Activated B cell treated with CpG ODN at 0.5 μM for 24 hours (primary cell): ENCODE data around the gene CHKA. TPM values are rescaled to one million over a fixed set of nuclear protein-coding genes. Genes with fewer than 3 reads are reported as not detected.

Experiments used
- ATAC-seq: fragments of 200-7000 bp; cut with Tn5 transposase; one replicate; pipeline ENCODE4 v1.10.0; 2021; ENCODE audit warnings: low read depth, mild to moderate bottlenecking, moderate library complexity
- CTCF ChIA-PET: fragments of 350-600 bp; sonication (Branson Sonifier 250); formaldehyde crosslinking; loops from one replicate; lab custom pipeline; 2021; ENCODE audit warnings: antibody characterized with exemption; lab: Charles Lee
- POLR2A ChIA-PET: fragments of 350-600 bp; sonication (Branson Sonifier 250); formaldehyde crosslinking; loops from one replicate; lab custom pipeline; 2021; ENCODE audit warnings: antibody characterized with exemption; lab: Charles Lee
- DNase-seq: peaks from one replicate; pipeline ENCODE4 v3.0.0; 2022
- H3K27ac Mint-ChIP-seq: one replicate; pipeline ENCODE4 v1.8.0; 2020; ENCODE audit warnings: mixed read lengths
- H3K27me3 Mint-ChIP-seq: one replicate; pipeline ENCODE4 v1.8.0; 2021; ENCODE audit warnings: mixed read lengths
- H3K36me3 Mint-ChIP-seq: one replicate; pipeline ENCODE4 v1.8.0; 2021; ENCODE audit warnings: low read depth, mixed read lengths
- H3K4me1 Mint-ChIP-seq: one replicate; pipeline ENCODE4 v1.8.0; 2021; ENCODE audit warnings: mixed read lengths
- H3K4me3 Mint-ChIP-seq: one replicate; pipeline ENCODE4 v1.8.0; 2020; ENCODE audit warnings: mild to moderate bottlenecking, mixed read lengths
- H3K9me3 Mint-ChIP-seq: one replicate; pipeline ENCODE4 v1.8.0; 2020; ENCODE audit warnings: mixed read lengths
- intact Hi-C: fragments of 100-400 bp; cut with micrococcal nuclease; formaldehyde crosslinking; loops from one replicate; pipeline ENCODE4 v1.15.1; 2024
- total RNA-seq: library from RNA; stranded (reverse); gene quantifications from 2 replicates; pipeline ENCODE4 v1.2.3, GENCODE V29; 2022
- TF ChIP-seq, protein P1 (sequence below): fragments of 200-600 bp; IDR thresholded peaks from one replicate; pipeline ENCODE4 v1.8.0; 2022; ENCODE audit warnings: antibody characterized with exemption, mild to moderate bottlenecking

The CHKA gene
- total RNA-seq, 1 donor from 2014 or later: 16.1 TPM

- intact Hi-C loops: no loop called here
- ChIA-PET POLR2A (no interaction called here), CTCF (no interaction called here)
- H3K4me3 Mint-ChIP-seq: no peak overlapping the region
- peaks cover 16% of the 10 kb centered on the region for H3K4me1 Mint-ChIP-seq
- TF ChIP-seq, protein P1, sequence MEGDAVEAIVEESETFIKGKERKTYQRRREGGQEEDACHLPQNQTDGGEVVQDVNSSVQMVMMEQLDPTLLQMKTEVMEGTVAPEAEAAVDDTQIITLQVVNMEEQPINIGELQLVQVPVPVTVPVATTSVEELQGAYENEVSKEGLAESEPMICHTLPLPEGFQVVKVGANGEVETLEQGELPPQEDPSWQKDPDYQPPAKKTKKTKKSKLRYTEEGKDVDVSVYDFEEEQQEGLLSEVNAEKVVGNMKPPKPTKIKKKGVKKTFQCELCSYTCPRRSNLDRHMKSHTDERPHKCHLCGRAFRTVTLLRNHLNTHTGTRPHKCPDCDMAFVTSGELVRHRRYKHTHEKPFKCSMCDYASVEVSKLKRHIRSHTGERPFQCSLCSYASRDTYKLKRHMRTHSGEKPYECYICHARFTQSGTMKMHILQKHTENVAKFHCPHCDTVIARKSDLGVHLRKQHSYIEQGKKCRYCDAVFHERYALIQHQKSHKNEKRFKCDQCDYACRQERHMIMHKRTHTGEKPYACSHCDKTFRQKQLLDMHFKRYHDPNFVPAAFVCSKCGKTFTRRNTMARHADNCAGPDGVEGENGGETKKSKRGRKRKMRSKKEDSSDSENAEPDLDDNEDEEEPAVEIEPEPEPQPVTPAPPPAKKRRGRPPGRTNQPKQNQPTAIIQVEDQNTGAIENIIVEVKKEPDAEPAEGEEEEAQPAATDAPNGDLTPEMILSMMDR: no peak
- H3K36me3 Mint-ChIP-seq: no peaks in the 10 kb centered on the region
- H3K27ac Mint-ChIP-seq: no peak overlapping the region
- DNase-seq (no peak), ATAC-seq (no peak)
- no peaks in the 10 kb centered on the region for H3K9me3 Mint-ChIP-seq
- no peaks in the 10 kb centered on the region for H3K27me3 Mint-ChIP-seq
Measured at GRCh38 chr11:68014947-68015447, 106.2 kb downstream of the CHKA start.

GRCh38 chr11:68014157-68014946, 106.8 kb downstream of the CHKA start:
- intact Hi-C loops: no loop called here
- Mint-ChIP-seq H3K9me3 (no peaks in the 10 kb centered on the region), H3K27ac (no peak overlapping the region), H3K36me3 (no peaks in the 10 kb centered on the region), H3K4me1 (peaks cover 23% of the 10 kb centered on the region), H3K27me3 (no peaks in the 10 kb centered on the region), H3K4me3 (no peak overlapping the region)
- ChIA-PET CTCF (no interaction called here), POLR2A (no interaction called here)
- TF ChIP-seq, protein P1: no peak
- DNase-seq (no peak), ATAC-seq (no peak)

- H3K4me3 Mint-ChIP-seq: no peak overlapping the region
- H3K4me1 Mint-ChIP-seq: peaks cover 29% of the 10 kb centered on the region
- DNase-seq (no peak), ATAC-seq (no peak)
- H3K9me3 Mint-ChIP-seq: no peaks in the 10 kb centered on the region
- CTCF ChIA-PET: no interaction called here
- H3K36me3 Mint-ChIP-seq: no peaks in the 10 kb centered on the region
- intact Hi-C loops: no loop called here
- H3K27ac Mint-ChIP-seq: no peak overlapping the region
- H3K27me3 Mint-ChIP-seq: no peaks in the 10 kb centered on the region
- TF ChIP-seq, protein P1: no peak
- POLR2A ChIA-PET: no interaction called here
Measured at GRCh38 chr11:68013611-68014156, 107.5 kb downstream of the CHKA start.

DNA sequence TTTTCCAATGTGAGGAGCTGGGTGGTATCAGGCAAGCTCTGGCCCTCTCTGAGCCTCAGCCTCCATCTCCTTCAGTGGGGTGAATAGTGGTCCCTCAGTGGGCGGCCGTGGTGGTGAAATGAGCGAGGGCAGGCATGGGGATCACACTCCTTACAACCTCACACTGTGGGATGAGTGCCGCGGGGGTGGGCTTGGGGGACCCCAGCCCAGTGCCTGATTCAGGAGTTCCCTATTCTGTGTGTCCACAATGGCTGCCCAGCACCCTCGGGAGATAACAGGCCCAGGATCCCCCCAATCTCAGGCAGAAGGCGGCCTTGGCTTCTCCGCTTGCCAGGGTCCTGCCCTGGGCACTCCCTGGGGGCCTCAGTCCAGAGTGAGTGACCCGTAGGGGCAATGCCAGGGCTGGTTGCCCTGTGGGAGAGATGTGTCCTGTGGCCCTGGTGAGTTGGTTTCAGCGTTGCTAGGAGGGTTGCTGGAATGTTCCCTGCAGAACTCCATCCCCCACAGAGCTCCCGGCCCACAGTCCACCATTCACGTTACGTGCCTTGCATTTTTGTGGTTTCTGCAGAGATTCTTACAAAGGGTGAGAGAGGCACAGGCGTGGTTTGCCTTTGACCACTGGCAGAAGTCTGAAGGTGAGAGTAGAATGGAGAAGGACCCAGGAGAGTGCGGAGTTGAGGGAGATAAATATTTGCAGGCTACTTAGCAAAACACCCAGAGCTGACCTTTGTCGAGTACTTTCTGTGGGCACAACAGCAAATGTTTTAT, 108.2 kb downstream of the CHKA start:
- no peak overlapping the region for H3K27ac Mint-ChIP-seq
- ATAC-seq (no peak), DNase-seq (no peak)
- intact Hi-C loops: no loop called here
- TF ChIP-seq, protein P1: no peak
- peaks cover 35% of the 10 kb centered on the region for H3K4me1 Mint-ChIP-seq
- ChIA-PET POLR2A (interaction anchor here (1.1 kb wide), 1 partner anchor 25 kb away, joined by 3 read pairs; no protein-coding TSS in a partner anchor), CTCF (no interaction called here)
- H3K9me3 Mint-ChIP-seq: no peaks in the 10 kb centered on the region
- H3K27me3 Mint-ChIP-seq: no peaks in the 10 kb centered on the region
- no peaks in the 10 kb centered on the region for H3K36me3 Mint-ChIP-seq
- no peak overlapping the region for H3K4me3 Mint-ChIP-seq
